Activated naive CD8-positive, alpha-beta T cell treated with anti-CD3 and anti-CD28 coated beads, Interleukin-2, amount 50 U/mL, for 24 hours (primary cell): Measurements from ENCODE around the gene FOXP1.

Source experiments
- ATAC-seq: fragments of 150-1000 bp; cut with Tn5 transposase; one replicate; pipeline ENCODE4 v1.10.0; 2021
- DNase-seq: peaks from one replicate; pipeline ENCODE4 v3.0.0; 2021
- H3K27ac Mint-ChIP-seq: one replicate; pipeline ENCODE4 v1.8.0; 2021; ENCODE audit warnings: mild to moderate bottlenecking, mixed read lengths
- H3K27me3 Mint-ChIP-seq: one replicate; pipeline ENCODE4 v1.8.0; 2021; ENCODE audit warnings: mixed read lengths
- H3K36me3 Mint-ChIP-seq: one replicate; pipeline ENCODE4 v1.8.0; 2021; ENCODE audit warnings: low read depth, mixed read lengths
- H3K4me1 Mint-ChIP-seq: one replicate; pipeline ENCODE4 v1.8.0; 2021; ENCODE audit warnings: mixed read lengths
- H3K4me3 Mint-ChIP-seq: one replicate; pipeline ENCODE4 v1.8.0; 2021; ENCODE audit warnings: mild to moderate bottlenecking, moderate library complexity, mixed read lengths
- H3K9me3 Mint-ChIP-seq: one replicate; pipeline ENCODE4 v1.8.0; 2021; ENCODE audit warnings: mixed read lengths

FOXP1 gene

GRCh38 chr3:71163198-71163918 lies 420.2 kb downstream of the FOXP1 start:
- no peak overlapping the region for H3K4me3 Mint-ChIP-seq
- H3K9me3 Mint-ChIP-seq, result peaks cover 11% of the 10 kb centered on the region
- H3K4me1 Mint-ChIP-seq, result peaks cover 64% of the 10 kb centered on the region
- H3K36me3 Mint-ChIP-seq, result peaks cover 54% of the 10 kb centered on the region
- peak overlapping the region; percentile 76 for H3K27ac Mint-ChIP-seq
- H3K27me3 Mint-ChIP-seq, result no peaks in the 10 kb centered on the region
- ATAC-seq, result no peak
- DNase-seq, result no peak

GRCh38 chr3:71162221-71162620 lies 421.3 kb downstream of the FOXP1 start:
- Mint-ChIP-seq H3K4me1 (peaks cover 68% of the 10 kb centered on the region), H3K9me3 (peaks cover 11% of the 10 kb centered on the region), H3K27ac (peak overlapping the region; percentile 76), H3K36me3 (peaks cover 59% of the 10 kb centered on the region), H3K4me3 (no peak overlapping the region), H3K27me3 (no peaks in the 10 kb centered on the region)
- ATAC-seq (no peak), DNase-seq (no peak)

- peak overlapping the region; percentile 98 for H3K27ac Mint-ChIP-seq
- no peaks in the 10 kb centered on the region for H3K27me3 Mint-ChIP-seq
- H3K4me1 Mint-ChIP-seq, result peaks cover 78% of the 10 kb centered on the region
- ATAC-seq (peak; percentile 90), DNase-seq (peak; percentile 17)
- peaks cover 51% of the 10 kb centered on the region for H3K36me3 Mint-ChIP-seq
- peak overlapping the region; percentile 58 for H3K4me3 Mint-ChIP-seq
- H3K9me3 Mint-ChIP-seq, result peaks cover 9% of the 10 kb centered on the region
Observed at GRCh38 chr3:71160785-71161546, 422.6 kb downstream of the FOXP1 start.

- ATAC-seq (no peak), DNase-seq (no peak)
- H3K9me3 Mint-ChIP-seq, result peaks cover 2% of the 10 kb centered on the region
- H3K4me3 Mint-ChIP-seq, result no peak overlapping the region
- peaks cover 45% of the 10 kb centered on the region for H3K36me3 Mint-ChIP-seq
- peaks cover 92% of the 10 kb centered on the region for H3K4me1 Mint-ChIP-seq
- no peaks in the 10 kb centered on the region for H3K27me3 Mint-ChIP-seq
- H3K27ac Mint-ChIP-seq, result peak overlapping the region; percentile 34
Observed at GRCh38 chr3:71156062-71156665, 427.4 kb downstream of the FOXP1 start.

- H3K36me3 Mint-ChIP-seq, result peaks cover 43% of the 10 kb centered on the region
- H3K4me1 Mint-ChIP-seq, result peaks cover 93% of the 10 kb centered on the region
Observed at GRCh38 chr3:71154846-71155245, 428.7 kb downstream of the FOXP1 start.

GRCh38 chr3:71153713-71154112 lies 429.8 kb downstream of the FOXP1 start:
- no peak for ATAC-seq
- no peak overlapping the region for H3K4me3 Mint-ChIP-seq
- DNase-seq, result no peak
- peak overlapping the region; percentile 52 for H3K27ac Mint-ChIP-seq
- peaks cover 90% of the 10 kb centered on the region for H3K4me1 Mint-ChIP-seq
- H3K9me3 Mint-ChIP-seq, result no peaks in the 10 kb centered on the region
- no peaks in the 10 kb centered on the region for H3K27me3 Mint-ChIP-seq
- H3K36me3 Mint-ChIP-seq, result peaks cover 36% of the 10 kb centered on the region

More at GRCh38 chr3:71154846-71155245, 428.7 kb downstream of the FOXP1 start:
- ATAC-seq (no peak), DNase-seq (no peak)
- H3K27me3 Mint-ChIP-seq, result no peaks in the 10 kb centered on the region
- H3K27ac Mint-ChIP-seq, result no peak overlapping the region
- H3K9me3 Mint-ChIP-seq, result no peaks in the 10 kb centered on the region
- H3K4me3 Mint-ChIP-seq, result no peak overlapping the region

GRCh38 chr3:71152892-71153265 lies 430.6 kb downstream of the FOXP1 start:
- H3K27me3 Mint-ChIP-seq, result no peaks in the 10 kb centered on the region
- H3K9me3 Mint-ChIP-seq, result no peaks in the 10 kb centered on the region
- no peak for ATAC-seq
- H3K4me1 Mint-ChIP-seq, result peaks cover 84% of the 10 kb centered on the region
- peak overlapping the region; percentile 17 for H3K27ac Mint-ChIP-seq
- no peak for DNase-seq
- no peak overlapping the region for H3K4me3 Mint-ChIP-seq
- H3K36me3 Mint-ChIP-seq, result peaks cover 35% of the 10 kb centered on the region

GRCh38 chr3:71152039-71152891 lies 431.3 kb downstream of the FOXP1 start:
- peak overlapping the region; percentile 17 for H3K27ac Mint-ChIP-seq

GRCh38 chr3:71149959-71150954 lies 433.3 kb downstream of the FOXP1 start:
- H3K4me3 Mint-ChIP-seq, result no peak overlapping the region
- DNase-seq (no peak), ATAC-seq (peak; percentile 70)
- H3K27ac Mint-ChIP-seq, result peak overlapping the region; percentile 82
- peaks cover 31% of the 10 kb centered on the region for H3K36me3 Mint-ChIP-seq
- peaks cover 64% of the 10 kb centered on the region for H3K4me1 Mint-ChIP-seq
- H3K9me3 Mint-ChIP-seq, result no peaks in the 10 kb centered on the region
- H3K27me3 Mint-ChIP-seq, result no peaks in the 10 kb centered on the region

More at GRCh38 chr3:71152039-71152891, 431.3 kb downstream of the FOXP1 start:
- peaks cover 78% of the 10 kb centered on the region for H3K4me1 Mint-ChIP-seq
- no peaks in the 10 kb centered on the region for H3K9me3 Mint-ChIP-seq
- DNase-seq (no peak), ATAC-seq (no peak)
- H3K36me3 Mint-ChIP-seq, result peaks cover 30% of the 10 kb centered on the region
- no peaks in the 10 kb centered on the region for H3K27me3 Mint-ChIP-seq
- no peak overlapping the region for H3K4me3 Mint-ChIP-seq

- no peaks in the 10 kb centered on the region for H3K9me3 Mint-ChIP-seq
- H3K27me3 Mint-ChIP-seq, result no peaks in the 10 kb centered on the region
- H3K4me3 Mint-ChIP-seq, result no peak overlapping the region
- ATAC-seq (no peak), DNase-seq (no peak)
- H3K4me1 Mint-ChIP-seq, result peaks cover 62% of the 10 kb centered on the region
- peak overlapping the region; percentile 13 for H3K27ac Mint-ChIP-seq
- peaks cover 33% of the 10 kb centered on the region for H3K36me3 Mint-ChIP-seq
Observed at GRCh38 chr3:71148455-71149060, 435.0 kb downstream of the FOXP1 start.

GRCh38 chr3:71146673-71147072 lies 436.9 kb downstream of the FOXP1 start:
- DNase-seq (no peak), ATAC-seq (no peak)
- Mint-ChIP-seq H3K27me3 (no peaks in the 10 kb centered on the region), H3K27ac (peak overlapping the region; percentile 50), H3K9me3 (peaks cover under 1% of the 10 kb centered on the region), H3K4me1 (peaks cover 60% of the 10 kb centered on the region), H3K4me3 (no peak overlapping the region), H3K36me3 (peaks cover 32% of the 10 kb centered on the region)

GRCh38 chr3:71145954-71146353 lies 437.6 kb downstream of the FOXP1 start:
- H3K4me1 Mint-ChIP-seq, result peaks cover 59% of the 10 kb centered on the region
- peaks cover 6% of the 10 kb centered on the region for H3K9me3 Mint-ChIP-seq
- peaks cover 34% of the 10 kb centered on the region for H3K36me3 Mint-ChIP-seq
- no peak for DNase-seq
- H3K4me3 Mint-ChIP-seq, result no peak overlapping the region
- ATAC-seq, result no peak
- no peaks in the 10 kb centered on the region for H3K27me3 Mint-ChIP-seq
- no peak overlapping the region for H3K27ac Mint-ChIP-seq
